H1 (cell line): Measurements from ENCODE around the gene ZNF48. TPM values are rescaled to one million over a fixed set of nuclear protein-coding genes. Genes with fewer than 3 reads are reported as not detected.
A peak's percentile ranks its signal among the peaks of the same experiment; 100 is the strongest.

Experiments
- ATF2 ChIP-seq: IDR thresholded peaks from 2 replicates; pipeline ENCODE4 v1.6.1; 2012; ENCODE audit warnings: low read length, inconsistent platforms
- ATF3 ChIP-seq: IDR thresholded peaks from 2 replicates; pipeline ENCODE4 v1.6.1; 2011; ENCODE audit warnings: low read depth, mild to moderate bottlenecking, low read length; ENCODE audit not compliant: insufficient read depth
- CHD1 ChIP-seq: IDR thresholded peaks from 2 replicates; pipeline ENCODE4 v1.6.1; 2012; ENCODE audit warnings: low read depth, low read length, improper control_type of control experiment
- CHD2 ChIP-seq: IDR thresholded peaks from 2 replicates; pipeline ENCODE4 v1.6.1; 2012; ENCODE audit warnings: low read length, improper control_type of control experiment
- CTBP2 ChIP-seq: IDR thresholded peaks from 2 replicates; pipeline ENCODE4 v1.7.0; 2011; ENCODE audit warnings: borderline replicate concordance, mild to moderate bottlenecking, moderate library complexity, mixed read lengths, low read length; ENCODE audit not compliant: insufficient read depth, insufficient read length
- E2F6 ChIP-seq: IDR thresholded peaks from 2 replicates; pipeline ENCODE4 v1.6.1; 2012; ENCODE audit warnings: inconsistent platforms
- GTF2F1 ChIP-seq: IDR thresholded peaks from 2 replicates; pipeline ENCODE4 v1.6.1; 2012; ENCODE audit warnings: low read depth, low read length, improper control_type of control experiment, borderline replicate concordance
- HDAC6 ChIP-seq: IDR thresholded peaks from one replicate; pipeline ENCODE4 v1.7.1; 2012; ENCODE audit warnings: low read depth, mild to moderate bottlenecking, inconsistent platforms, low read length, moderate library complexity
- JUN ChIP-seq: IDR thresholded peaks from 2 replicates; pipeline ENCODE4 v1.6.1; 2011; ENCODE audit warnings: low read depth, mild to moderate bottlenecking, improper control_type of control experiment, low read length
- JUND ChIP-seq: IDR thresholded peaks from 2 replicates; pipeline ENCODE4 v1.6.1; 2011; ENCODE audit warnings: mild to moderate bottlenecking, improper control_type of control experiment, low read length
- KDM5A ChIP-seq: fragments of 200-600 bp; IDR thresholded peaks from 2 replicates; pipeline ENCODE4 v1.7.1; 2012; ENCODE audit warnings: mild to moderate bottlenecking, low read length, inconsistent platforms, mixed read lengths
- PHF8 ChIP-seq: fragments of 200-600 bp; sonication (generic); conservative IDR thresholded peaks from 2 replicates; pipeline ENCODE4 v1.7.1; 2012; ENCODE audit warnings: low read depth, mild to moderate bottlenecking, inconsistent platforms, low read length, moderate library complexity
- POLR2AphosphoS5 ChIP-seq: IDR thresholded peaks from 2 replicates; pipeline ENCODE4 v1.6.1; 2011; ENCODE audit warnings: low read depth, low read length
- POU5F1 ChIP-seq: IDR thresholded peaks from 2 replicates; pipeline ENCODE4 v1.6.1; 2011; ENCODE audit warnings: low read depth, mild to moderate bottlenecking, low read length, moderate library complexity
- RBBP5 ChIP-seq: IDR thresholded peaks from 2 replicates; pipeline ENCODE4 v1.7.1; 2012; ENCODE audit warnings: low read depth, mild to moderate bottlenecking, inconsistent platforms, low read length, moderate library complexity, borderline replicate concordance
- RXRA ChIP-seq: IDR thresholded peaks from 2 replicates; pipeline ENCODE4 v1.6.1; 2011; ENCODE audit warnings: low read depth, mild to moderate bottlenecking, low read length, moderate library complexity; ENCODE audit not compliant: insufficient read depth
- SIN3A ChIP-seq, 2 experiments: IDR thresholded peaks in 1 of 2; conservative IDR thresholded peaks in 1 of 2; 2 replicates each; pipeline ENCODE4 v1.6.1; 2011 to 2012; ENCODE audit warnings: low read length in 2 of 2, improper control_type of control experiment in 1 of 2, low read depth in 1 of 2, mild to moderate bottlenecking in 1 of 2
- SRF ChIP-seq: IDR thresholded peaks from 2 replicates; pipeline ENCODE4 v1.6.1; 2011; ENCODE audit warnings: mild to moderate bottlenecking, low read depth, low read length, moderate library complexity
- TEAD4 ChIP-seq: IDR thresholded peaks from 2 replicates; pipeline ENCODE4 v1.6.1; 2012; ENCODE audit warnings: low read depth, low read length, inconsistent platforms, mixed read lengths
- USF2 ChIP-seq: IDR thresholded peaks from 2 replicates; pipeline ENCODE4 v1.6.1; 2011; ENCODE audit warnings: low read length, improper control_type of control experiment
- polyA plus RNA-seq, 7 experiments: library from polyadenylated mRNA; depleted of rRNA in 3 of 7; stranded (reverse) in 5 of 7; unstranded in 2 of 7; fragments of >200 nt in 5 of 7; fragments of 200-250 nt in 2 of 7; gene quantifications; 1 replicate in 5 of 7; 2 replicates in 1 of 7; 4 replicates in 1 of 7; pipeline versions ENCODE4 v1.2.1 to v1.2.3, GENCODE V29; 2011 to 2013; ENCODE audit warnings: missing spikeins in 2 of 7, mixed read lengths in 2 of 7
- total RNA-seq: library from RNA; stranded (reverse); fragmentation: NEBNext Ultra II Directional; extraction: Animal tissue kit (Norgen Biotek cat#: 25700); gene quantifications from 2 replicates; pipeline ENCODE4 v1.2.1, GENCODE V29; 2021

Gene ZNF48
- total and polyA plus RNA-seq, 2 of the 8 experiments (the other 6 are each of a cell fraction or from before 2014, with no cell fraction given), result 30.4 to 41.2 TPM

GRCh38 chr16:30445408-30446202 lies 50.4 kb downstream of the ZNF48 start, which contains the start of gene SEPHS2 (continued):
- TF ChIP-seq JUND (no peak), CTBP2 (no peak), TEAD4 (no peak), CHD1 (no peak), JUN (no peak), HDAC6 (no peak), RXRA (no peak), RBBP5 (peak; percentile 90; the same call in 1 of the 2 replicates), GTF2F1 (no peak), E2F6 (peak; percentile 82), CHD2 (peak; percentile 84), KDM5A (no peak; the same call in 1 of the 2 replicates), ATF3 (no peak), POLR2AphosphoS5 (peak; percentile 76), SRF (no peak), PHF8 (peak; percentile 94), USF2 (peak; percentile 73), POU5F1 (no peak), SIN3A (conservative IDR thresholded peaks at IDR 0.05 in 1 of 2, IDR thresholded peaks at IDR 0.05 in 1 of 2; ENCODE audit: low read depth in 1 of 2, low read length in 2 of 2) (peak; percentile 20 to 74; a peak in 1 of 4 replicates), ATF2 (no peak)
